HL-60 (cell line): ENCODE measurements around the gene SHE.

Source experiments
- DNase-seq, 2 experiments: peaks; one replicate each; pipeline ENCODE4 v3.0.0-alpha.2; 2010 to 2020; ENCODE audit warnings: low read depth in 1 of 2, low spot score in 1 of 2
- H3K27ac ChIP-seq: fragments of 250-450 bp; sonication (Bioruptor Pico); replicated peaks from 2 replicates; pipeline ENCODE4 v1.5.1; 2020; ENCODE audit warnings: mild to moderate bottlenecking, moderate library complexity
- H3K27me3 ChIP-seq: fragments of 250-450 bp; sonication (Bioruptor Pico); 2 replicates; pipeline ENCODE4 v1.5.1; 2021; ENCODE audit warnings: mild to moderate bottlenecking, moderate library complexity; ENCODE audit not compliant: insufficient read depth, poor library complexity, severe bottlenecking
- H3K4me3 ChIP-seq: replicated peaks from 2 replicates; pipeline ENCODE4 v1.5.1; 2011; ENCODE audit warnings: mild to moderate bottlenecking, control low read depth, low read length; ENCODE audit not compliant: insufficient read depth
- CTCF ChIP-seq: IDR thresholded peaks from one replicate; pipeline ENCODE4 v1.5.1; 2011; ENCODE audit warnings: low read length, control low read depth, inconsistent platforms; ENCODE audit not compliant: insufficient read depth
- GABPA ChIP-seq: IDR thresholded peaks from 2 replicates; pipeline ENCODE4 v1.6.1; 2012; ENCODE audit warnings: low read depth
- POLR2AphosphoS5 ChIP-seq: IDR thresholded peaks from 2 replicates; pipeline ENCODE4 v1.6.1; 2012; ENCODE audit warnings: low read depth
- REST ChIP-seq: IDR thresholded peaks from 2 replicates; pipeline ENCODE4 v1.6.1; 2012; ENCODE audit warnings: low read depth; ENCODE audit not compliant: insufficient replicate concordance
- SPI1 ChIP-seq: IDR thresholded peaks from 2 replicates; pipeline ENCODE4 v1.6.1; 2012; ENCODE audit warnings: low read depth, mild to moderate bottlenecking, borderline replicate concordance

The SHE gene

GRCh38 chr1:154496383-154496782, 5.8 kb downstream of the SHE start:
- Histone ChIP-seq H3K4me3 (no peak overlapping the region), H3K27ac (no peak overlapping the region), H3K27me3 (peaks cover 19% of the 10 kb centered on the region)
- DNase-seq: no peak
- no peak for TF ChIP-seq POLR2AphosphoS5
- TF ChIP-seq REST: no peak
- no peak for TF ChIP-seq SPI1
- TF ChIP-seq GABPA: no peak
- no peak for TF ChIP-seq CTCF

- no peak for DNase-seq
- TF ChIP-seq SPI1: peak; percentile 32; the same call in 1 of the 2 replicates
- no peak for TF ChIP-seq CTCF
- Histone ChIP-seq H3K4me3 (no peak overlapping the region), H3K27ac (no peak overlapping the region), H3K27me3 (peaks cover 12% of the 10 kb centered on the region)
Measured at GRCh38 chr1:154495496-154496273, 6.5 kb downstream of the SHE start.

GRCh38 chr1:154493276-154493675, 8.9 kb downstream of the SHE start:
- peak; percentile 70 for TF ChIP-seq SPI1
- TF ChIP-seq REST: no peak
- no peak for TF ChIP-seq GABPA
- H3K4me3 ChIP-seq: no peak overlapping the region
- H3K27ac ChIP-seq: no peak overlapping the region
- no peaks in the 10 kb centered on the region for H3K27me3 ChIP-seq
- DNase-seq: peak in 1 of 2 experiments; percentile 71

GRCh38 chr1:154492115-154492514, 10.1 kb downstream of the SHE start:
- peak in 1 of 2 experiments; percentile 47 for DNase-seq
- no peaks in the 10 kb centered on the region for H3K27me3 ChIP-seq
- no peak overlapping the region for H3K4me3 ChIP-seq
- TF ChIP-seq SPI1 (no peak), CTCF (no peak), POLR2AphosphoS5 (no peak), GABPA (no peak), REST (no peak)
- no peak overlapping the region for H3K27ac ChIP-seq
